ENCODE data around the gene CKAP4. TPM values are rescaled to one million over a fixed set of nuclear protein-coding genes. Genes with fewer than 3 reads are reported as not detected.

The CKAP4 gene, protein sequence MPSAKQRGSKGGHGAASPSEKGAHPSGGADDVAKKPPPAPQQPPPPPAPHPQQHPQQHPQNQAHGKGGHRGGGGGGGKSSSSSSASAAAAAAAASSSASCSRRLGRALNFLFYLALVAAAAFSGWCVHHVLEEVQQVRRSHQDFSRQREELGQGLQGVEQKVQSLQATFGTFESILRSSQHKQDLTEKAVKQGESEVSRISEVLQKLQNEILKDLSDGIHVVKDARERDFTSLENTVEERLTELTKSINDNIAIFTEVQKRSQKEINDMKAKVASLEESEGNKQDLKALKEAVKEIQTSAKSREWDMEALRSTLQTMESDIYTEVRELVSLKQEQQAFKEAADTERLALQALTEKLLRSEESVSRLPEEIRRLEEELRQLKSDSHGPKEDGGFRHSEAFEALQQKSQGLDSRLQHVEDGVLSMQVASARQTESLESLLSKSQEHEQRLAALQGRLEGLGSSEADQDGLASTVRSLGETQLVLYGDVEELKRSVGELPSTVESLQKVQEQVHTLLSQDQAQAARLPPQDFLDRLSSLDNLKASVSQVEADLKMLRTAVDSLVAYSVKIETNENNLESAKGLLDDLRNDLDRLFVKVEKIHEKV
- total RNA-seq (2011; cell fraction: chromatin; rRNA removed; ENCODE audit: low replicate concordance), result 0.14 and 0.16 TPM in 2 replicates
- 0.26 and 0.33 TPM in 2 replicates for total RNA-seq (2011; cell fraction: nucleolus; rRNA removed)
- total RNA-seq (2011; cell fraction: nucleoplasm; rRNA removed), result 0.15 and 0.46 TPM in 2 replicates
- total RNA-seq (2014; rRNA removed) (0.04 TPM in 1 of 2 replicates, not detected in the other), total RNA-seq (2014; rRNA removed; fragmentation: Illumina TruSeq; extraction: Trizol) (not detected in 2 replicates), total RNA-seq (2015; rRNA removed; fragmentation: Illumina TruSeq; extraction: Trizol) (not detected in 2 replicates), total RNA-seq (2021) (0.20 and 0.45 TPM in 2 replicates), polyA plus RNA-seq (2011; rRNA removed) (0.08 TPM in 2 replicates), polyA plus RNA-seq (2014; fragmentation: Illumina TruSeq; extraction: Trizol) (0.06 TPM in 1 of 2 replicates, not detected in the other), polyA plus RNA-seq (2014; fragmentation: Nextera tagmentation; extraction: Ambion mirVana) (not detected), polyA plus RNA-seq (2014; rRNA removed) (not detected in 2 replicates), polyA minus RNA-seq (2011; rRNA and poly(A)+ RNA removed) (0.11 TPM in 1 of 2 replicates, not detected in the other), Bru-seq, nascent RNA (percentile 21 among the genes with signal in this experiment), BruChase-seq, experiment 1, labeled RNA remaining after a 2-hour chase (percentile 28 among the genes with signal in this experiment), BruChase-seq, experiment 2, labeled RNA remaining after a 6-hour chase (percentile 27 among the genes with signal in this experiment)
- polyA plus RNA-seq (2011; cell fraction: cytosol; rRNA removed), result 0.06 and 0.10 TPM in 2 replicates
- polyA plus RNA-seq (2011; cell fraction: nucleus; rRNA removed), result 0.13 TPM in 1 of 2 replicates, not detected in the other
- polyA plus RNA-seq (2012), result 0.08 and 0.11 TPM in 2 replicates
- polyA minus RNA-seq (2011; cell fraction: cytosol; rRNA and poly(A)+ RNA removed), result not detected in 2 replicates
- polyA minus RNA-seq (2011; cell fraction: nucleus; rRNA and poly(A)+ RNA removed), result 0.11 TPM in 1 of 2 replicates, not detected in the other
- long read RNA-seq, experiment 1, result 0 reads
- long read RNA-seq, experiment 2, result 0 reads
- long read RNA-seq, experiment 3, result 0 reads

DNA sequence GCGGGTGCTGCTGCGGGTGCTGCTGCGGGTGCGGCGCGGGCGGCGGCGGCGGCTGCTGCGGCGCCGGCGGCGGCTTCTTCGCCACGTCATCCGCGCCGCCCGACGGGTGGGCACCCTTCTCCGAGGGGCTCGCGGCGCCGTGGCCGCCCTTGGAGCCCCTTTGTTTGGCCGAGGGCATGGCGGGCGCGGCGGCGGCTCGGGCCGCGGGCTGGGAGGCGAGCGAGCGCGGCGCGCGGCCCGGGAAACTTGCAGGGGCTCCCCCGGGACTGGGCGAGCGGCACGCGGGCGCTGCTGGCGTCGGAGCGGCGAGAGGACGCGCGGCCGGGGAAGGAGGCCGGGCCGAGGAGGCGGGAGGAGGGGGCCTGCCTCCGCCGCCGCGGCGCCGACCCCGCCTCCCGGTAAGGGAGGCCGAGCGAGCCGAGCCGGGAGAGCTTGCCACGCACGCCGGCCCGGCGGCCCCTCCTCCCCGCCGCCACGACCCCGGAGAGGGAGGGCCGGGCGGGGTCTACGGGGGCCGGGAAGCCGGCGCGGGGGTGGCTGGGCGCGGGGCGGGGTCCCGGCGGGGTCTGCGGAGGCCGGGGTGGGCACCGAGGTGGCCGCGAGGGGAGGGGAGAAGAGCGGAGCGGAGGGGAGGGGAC lies at the start of gene CKAP4:
CKAP4 (minus strand) TSS at position 347 of the 638 bp plus-strand sequence; CDS start at position 178, 169 bp downstream.
- H3K4me1 ChIP-seq (replicated peaks in 1 of 2; ENCODE audit: control insufficient read depth in 2 of 2, insufficient read depth in 2 of 2, low read length in 2 of 2), result peaks cover 0 to 17% of the 10 kb centered on the region in 2 experiments; a peak in 2 of 5 replicates
- peak; percentile 39; the same call in 1 of the 3 replicates for ATAC-seq
- no TSS peak for BruUV-seq (replicated peaks)
- peak in 3 of 4 experiments; percentile 35 to 69 (median 67) for DNase-seq (ENCODE audit: extremely low read depth in 1 of 4, low spot score in 3 of 4)
- H4K20me1 ChIP-seq (replicated peaks; ENCODE audit: control insufficient read depth, insufficient read depth, low read length), result no peaks in the 10 kb centered on the region
- H3K4me2 ChIP-seq (ENCODE audit: insufficient read depth, low read length), result peak within 1 kb of the TSS; percentile 18; the same call in 1 of the 2 replicates
- FAIRE-seq, result no peak
- peak within 1 kb of the TSS in 1 of 2 experiments; percentile 17; a peak in 1 of 4 replicates for H3K9ac ChIP-seq (ENCODE audit: insufficient read depth in 1 of 2, low read depth in 2 of 2, low read length in 2 of 2)
- no peak within 1 kb of the TSS for H2AFZ ChIP-seq (ENCODE audit: low read depth, low read length)
- H3K27me3 ChIP-seq (ENCODE audit: control insufficient read depth in 2 of 2, insufficient read depth in 2 of 2, low read length in 2 of 2), result peaks cover 11 to 47% of the 10 kb centered on the region in 2 experiments; a peak in 4 of 5 replicates
- H3K9me3 ChIP-seq (replicated peaks; ENCODE audit: control insufficient read depth, insufficient read depth, low read depth, low read length), result no peaks in the 10 kb centered on the region
- ChIA-PET CTCF (ENCODE audit: low intra/inter-chr PET ratio) (no interaction called here), POLR2A (interaction anchor here (0.6 kb wide), 1 partner anchor 829 kb away, joined by 4 read pairs; no protein-coding TSS in a partner anchor)
- intact Hi-C loops (cut with micrococcal nuclease) (no loop called here), in situ Hi-C loops (cut with MboI) (no loop called here)
- H3K9me1 ChIP-seq (ENCODE audit: control insufficient read depth, insufficient read depth, low read length), result no peaks in the 10 kb centered on the region
- WGBS (ENCODE audit: insufficient coverage, low coverage, missing lambda C conversion rate), result 4% methylated on average over 14 of the region's 102 CpGs
- H3K79me2 ChIP-seq (ENCODE audit: control insufficient read depth, insufficient read depth, low read length), result no peaks in the 10 kb centered on the region
- H3K27ac ChIP-seq (ENCODE audit: extremely low read depth, low read depth, low read length), result no peak within 1 kb of the TSS
- TF ChIP-seq L3MBTL2 (IDR thresholded peaks at IDR 0.05) (peak; percentile 41; the same call in 1 of the 2 replicates), ZBTB1 (CRISPR knock-in tag; IDR thresholded peaks at IDR 0.05; ENCODE audit: borderline replicate concordance, low read depth) (peak; percentile 46; the same call in 1 of the 2 replicates), ZNF133 (CRISPR knock-in tag; IDR thresholded peaks at IDR 0.05) (no peak), CBX1 (IDR thresholded peaks at IDR 0.05; ENCODE audit: low read depth) (no peak), CXXC5 (CRISPR knock-in tag; IDR thresholded peaks at IDR 0.05) (0 out of 2 replicates have a peak, but pooled peaks have one; percentile 47)
- TF ChIP-seq, protein P1, sequence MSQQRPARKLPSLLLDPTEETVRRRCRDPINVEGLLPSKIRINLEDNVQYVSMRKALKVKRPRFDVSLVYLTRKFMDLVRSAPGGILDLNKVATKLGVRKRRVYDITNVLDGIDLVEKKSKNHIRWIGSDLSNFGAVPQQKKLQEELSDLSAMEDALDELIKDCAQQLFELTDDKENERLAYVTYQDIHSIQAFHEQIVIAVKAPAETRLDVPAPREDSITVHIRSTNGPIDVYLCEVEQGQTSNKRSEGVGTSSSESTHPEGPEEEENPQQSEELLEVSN (IDR thresholded peaks at IDR 0.05; ENCODE audit: borderline replicate concordance in 1 of 2, extremely low read depth in 1 of 2, insufficient read depth in 1 of 2, insufficient read length in 1 of 2, low read depth in 1 of 2, low read length in 1 of 2, poor library complexity in 1 of 2, severe bottlenecking in 1 of 2), result peak in 1 of 2 experiments; percentile 87
- peak within 1 kb of the TSS; percentile 24; the same call in 1 of the 2 replicates for H3K4me3 ChIP-seq
- no peaks in the 10 kb centered on the region for H3K36me3 ChIP-seq (ENCODE audit: control insufficient read depth, insufficient read depth, low read length)

Measured in K562 (cell line).